Smooth muscle cell (in vitro differentiated cells): ENCODE results near the gene DFFA. TPM values are rescaled to one million over a fixed set of nuclear protein-coding genes. Genes with fewer than 3 reads are reported as not detected.
A peak's percentile ranks its signal among the peaks of the same experiment; 100 is the strongest.
"Not testable (repeated sequence)": the region's sequence is repeated elsewhere in the genome, so short reads cannot be mapped to it uniquely, and the experiment has no call there.

Experiments
- DNase-seq: peaks from one replicate; lab custom pipeline; 2025; ENCODE audit not compliant: unreplicated experiment; lab: John Stamatoyannopoulos, UW
- H2AFZ ChIP-seq: fragments of 200-600 bp; sonication (generic); 2 replicates; pipeline ENCODE4 v1.6.0; 2016; ENCODE audit warnings: antibody characterized with exemption, low read depth, mild to moderate bottlenecking
- H3F3A ChIP-seq: fragments of 200-600 bp; sonication (generic); 2 replicates; pipeline ENCODE4 v1.6.0; 2017; ENCODE audit warnings: antibody characterized with exemption, low read depth
- H3K27ac ChIP-seq: fragments of 200-600 bp; sonication (generic); 2 replicates; pipeline ENCODE4 v1.5.1; 2016; ENCODE audit warnings: low read depth, mild to moderate bottlenecking
- H3K27me3 ChIP-seq: fragments of 200-600 bp; sonication (generic); 2 replicates; pipeline ENCODE4 v1.6.1; 2016; ENCODE audit warnings: low read depth, mild to moderate bottlenecking
- H3K36me3 ChIP-seq: fragments of 200-600 bp; sonication (generic); 2 replicates; pipeline ENCODE4 v1.5.1; 2016; ENCODE audit warnings: low read depth
- H3K4me1 ChIP-seq: fragments of 200-600 bp; sonication (generic); 2 replicates; pipeline ENCODE4 v1.5.1; 2016; ENCODE audit warnings: low read depth
- H3K4me2 ChIP-seq: fragments of 200-600 bp; sonication (generic); 2 replicates; pipeline ENCODE4 v1.6.0; 2016; ENCODE audit warnings: mild to moderate bottlenecking
- H3K4me3 ChIP-seq: fragments of 200-600 bp; sonication (generic); 2 replicates; pipeline ENCODE4 v1.5.1; 2016; ENCODE audit warnings: mild to moderate bottlenecking
- H3K79me2 ChIP-seq: fragments of 200-600 bp; sonication (generic); 2 replicates; pipeline ENCODE4 v1.6.0; 2016; ENCODE audit warnings: low read depth, mild to moderate bottlenecking
- H3K9ac ChIP-seq: fragments of 200-600 bp; sonication (generic); 2 replicates; pipeline ENCODE4 v1.6.0; 2016; ENCODE audit warnings: low read depth
- H3K9me3 ChIP-seq: fragments of 200-600 bp; sonication (generic); replicated peaks from 2 replicates; pipeline ENCODE4 v1.5.1; 2016; ENCODE audit warnings: low read depth
- H4K20me1 ChIP-seq: fragments of 200-600 bp; sonication (generic); 2 replicates; pipeline ENCODE4 v1.6.0; 2016; ENCODE audit warnings: low read depth
- WGBS: methylation state at CpG from one replicate; pipeline ENCODE4 v1.1.7; 2016; ENCODE audit warnings: low lambda C conversion rate; 5-methylcytosine and 5-hydroxymethylcytosine counted together
- polyA plus RNA-seq: library from polyadenylated mRNA; unstranded; fragments of >200 nt; fragmentation: Nextera tagmentation; extraction: Ambion mirVana; gene quantifications from 2 replicates; pipeline ENCODE4 v1.2.1, GENCODE V29; 2016
- total RNA-seq: library from RNA; depleted of rRNA; stranded (reverse); fragments of >200 nt; gene quantifications from 2 replicates; pipeline ENCODE4 v1.2.3, GENCODE V29; 2014
- TF ChIP-seq, protein P1 (sequence below): fragments of 200-600 bp; sonication (generic); IDR thresholded peaks from 2 replicates; pipeline ENCODE4 v1.5.1; 2017; ENCODE audit warnings: borderline replicate concordance, mild to moderate bottlenecking, antibody characterized with exemption; ENCODE audit not compliant: insufficient read depth, poor library complexity, severe bottlenecking

Gene DFFA
- total and polyA plus RNA-seq, 2 experiments from 2014 or later: 27.6 to 30.0 TPM

DNA sequence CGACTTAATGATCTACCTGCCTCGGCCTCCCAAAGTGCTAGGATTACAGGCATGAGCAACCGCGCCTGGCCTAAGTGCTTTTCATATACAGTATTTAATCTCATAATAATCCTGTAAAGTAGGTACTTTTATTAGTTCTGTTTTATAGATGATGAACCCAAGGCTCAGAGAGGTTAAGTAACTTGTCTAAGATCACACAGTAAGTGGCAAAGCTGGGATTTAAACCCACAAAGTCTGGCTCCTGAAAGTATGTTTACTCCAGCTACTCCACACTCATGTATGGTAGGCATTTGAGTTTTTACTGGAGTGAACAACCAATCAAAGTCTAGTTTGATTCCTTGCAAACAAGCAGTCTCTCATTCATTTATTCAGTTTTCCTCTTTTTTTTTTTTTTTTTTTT is 2.3 kb downstream of the DFFA start:
- WGBS: 100% methylated on average over 4 of the region's 4 CpGs
- H3K79me2 ChIP-seq: peaks cover 5% of the 10 kb centered on the region
- no peak overlapping the region for H3K9ac ChIP-seq
- no peaks in the 10 kb centered on the region for H3K9me3 ChIP-seq
- no peaks in the 10 kb centered on the region for H3K27me3 ChIP-seq
- peaks cover 9% of the 10 kb centered on the region for H3K4me1 ChIP-seq
- no peak overlapping the region for H2AFZ ChIP-seq
- H3K36me3 ChIP-seq: no peaks in the 10 kb centered on the region
- H3F3A ChIP-seq: no peaks in the 10 kb centered on the region
- H3K27ac ChIP-seq: no peak overlapping the region
- no peaks in the 10 kb centered on the region for H4K20me1 ChIP-seq
- no peak overlapping the region for H3K4me2 ChIP-seq
- no peak for DNase-seq
- TF ChIP-seq, protein P1, sequence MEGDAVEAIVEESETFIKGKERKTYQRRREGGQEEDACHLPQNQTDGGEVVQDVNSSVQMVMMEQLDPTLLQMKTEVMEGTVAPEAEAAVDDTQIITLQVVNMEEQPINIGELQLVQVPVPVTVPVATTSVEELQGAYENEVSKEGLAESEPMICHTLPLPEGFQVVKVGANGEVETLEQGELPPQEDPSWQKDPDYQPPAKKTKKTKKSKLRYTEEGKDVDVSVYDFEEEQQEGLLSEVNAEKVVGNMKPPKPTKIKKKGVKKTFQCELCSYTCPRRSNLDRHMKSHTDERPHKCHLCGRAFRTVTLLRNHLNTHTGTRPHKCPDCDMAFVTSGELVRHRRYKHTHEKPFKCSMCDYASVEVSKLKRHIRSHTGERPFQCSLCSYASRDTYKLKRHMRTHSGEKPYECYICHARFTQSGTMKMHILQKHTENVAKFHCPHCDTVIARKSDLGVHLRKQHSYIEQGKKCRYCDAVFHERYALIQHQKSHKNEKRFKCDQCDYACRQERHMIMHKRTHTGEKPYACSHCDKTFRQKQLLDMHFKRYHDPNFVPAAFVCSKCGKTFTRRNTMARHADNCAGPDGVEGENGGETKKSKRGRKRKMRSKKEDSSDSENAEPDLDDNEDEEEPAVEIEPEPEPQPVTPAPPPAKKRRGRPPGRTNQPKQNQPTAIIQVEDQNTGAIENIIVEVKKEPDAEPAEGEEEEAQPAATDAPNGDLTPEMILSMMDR: no peak
- H3K4me3 ChIP-seq: no peak overlapping the region

DNA sequence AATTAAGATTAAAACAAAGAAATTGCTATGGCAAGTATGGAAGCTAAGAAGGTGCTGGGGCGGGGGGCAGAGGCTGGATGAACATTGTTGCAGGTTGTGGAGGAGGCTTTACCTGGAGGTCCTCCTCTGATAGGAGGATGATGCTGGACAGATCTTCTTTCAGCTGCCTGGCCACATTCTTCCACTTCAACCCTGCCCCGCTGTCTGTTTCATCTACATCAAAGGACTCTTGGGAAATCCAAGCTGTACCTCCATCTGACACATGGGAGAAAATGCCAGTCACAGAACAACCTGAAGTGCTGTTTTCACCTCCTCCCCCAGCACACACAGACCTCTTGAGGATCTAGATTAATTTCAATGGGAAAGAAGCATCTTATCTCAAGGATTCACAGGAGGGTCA is 5.3 kb downstream of the DFFA start:
- Histone ChIP-seq H3K4me3 (no peak overlapping the region), H3K4me1 (peaks cover 4% of the 10 kb centered on the region), H2AFZ (no peak overlapping the region), H3K4me2 (no peak overlapping the region), H3K36me3 (no peaks in the 10 kb centered on the region), H4K20me1 (no peaks in the 10 kb centered on the region), H3K27ac (no peak overlapping the region), H3K9me3 (no peaks in the 10 kb centered on the region), H3F3A (no peaks in the 10 kb centered on the region), H3K9ac (no peak overlapping the region), H3K79me2 (peaks cover 5% of the 10 kb centered on the region), H3K27me3 (no peaks in the 10 kb centered on the region)
- TF ChIP-seq, protein P1: no peak
- DNase-seq: no peak
- WGBS: 97% methylated on average over 2 of the region's 2 CpGs

DNA sequence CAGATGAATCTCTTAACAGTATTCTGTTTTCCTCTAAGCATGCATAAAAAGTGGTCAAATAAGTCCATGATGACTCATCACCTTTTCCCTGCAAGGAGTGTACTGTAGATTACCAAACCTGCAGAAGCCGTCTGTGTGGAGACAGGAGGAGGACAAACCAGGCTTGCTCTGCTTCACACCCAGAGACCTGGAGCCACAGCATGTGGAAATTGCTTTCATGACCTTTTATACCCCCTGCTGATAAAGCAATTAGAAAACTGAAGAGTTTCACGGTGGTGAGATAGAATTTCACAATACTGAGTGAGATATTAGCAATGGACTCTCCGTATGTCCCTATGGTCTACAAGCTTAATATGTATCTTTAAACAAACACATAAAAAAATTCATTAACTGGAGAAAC is 13.1 kb downstream of the DFFA start:
- no peak for DNase-seq
- Histone ChIP-seq H3K27ac (peak overlapping the region; percentile 22), H3K9ac (no peak overlapping the region), H3F3A (no peaks in the 10 kb centered on the region), H3K4me1 (no peaks in the 10 kb centered on the region), H3K36me3 (no peaks in the 10 kb centered on the region), H3K4me2 (peak overlapping the region; percentile 3), H3K27me3 (no peaks in the 10 kb centered on the region), H3K79me2 (no peaks in the 10 kb centered on the region), H4K20me1 (peaks cover 4% of the 10 kb centered on the region), H2AFZ (no peak overlapping the region), H3K9me3 (no peaks in the 10 kb centered on the region), H3K4me3 (no peak overlapping the region)
- TF ChIP-seq, protein P1: no peak
- 13% methylated on average over 3 of the region's 3 CpGs for WGBS

DNA sequence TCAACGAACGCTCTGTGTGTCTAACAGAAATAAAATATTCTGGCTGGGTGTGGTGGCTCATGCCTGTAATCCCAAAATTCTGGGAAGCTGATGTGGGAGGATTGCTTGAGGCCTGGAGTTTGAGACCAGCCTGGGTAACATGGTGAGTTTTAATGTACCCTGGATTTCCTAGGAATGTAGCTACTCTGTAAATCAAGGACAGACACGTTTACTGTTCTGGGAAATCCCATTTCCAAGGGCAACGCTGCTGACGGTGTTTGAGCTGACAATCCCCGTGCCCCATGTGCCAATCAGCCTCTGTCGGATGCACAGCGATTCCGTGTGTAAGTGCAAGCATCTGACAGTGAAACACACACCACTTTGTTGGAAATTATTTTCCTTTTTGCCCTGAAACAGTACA is 14.5 kb downstream of the DFFA start:
- no peaks in the 10 kb centered on the region for H3K27me3 ChIP-seq
- 63% methylated on average over 9 of the region's 9 CpGs for WGBS
- no peaks in the 10 kb centered on the region for H3K79me2 ChIP-seq
- no peak overlapping the region for H3K4me2 ChIP-seq
- no peak overlapping the region for H3K27ac ChIP-seq
- no peaks in the 10 kb centered on the region for H3K4me1 ChIP-seq
- no peaks in the 10 kb centered on the region for H3K9me3 ChIP-seq
- H4K20me1 ChIP-seq: peaks cover 4% of the 10 kb centered on the region
- no peak overlapping the region for H3K9ac ChIP-seq
- no peaks in the 10 kb centered on the region for H3F3A ChIP-seq
- TF ChIP-seq, protein P1: no peak
- DNase-seq: no peak
- no peak overlapping the region for H2AFZ ChIP-seq
- H3K4me3 ChIP-seq: no peak overlapping the region
- no peaks in the 10 kb centered on the region for H3K36me3 ChIP-seq

DNA sequence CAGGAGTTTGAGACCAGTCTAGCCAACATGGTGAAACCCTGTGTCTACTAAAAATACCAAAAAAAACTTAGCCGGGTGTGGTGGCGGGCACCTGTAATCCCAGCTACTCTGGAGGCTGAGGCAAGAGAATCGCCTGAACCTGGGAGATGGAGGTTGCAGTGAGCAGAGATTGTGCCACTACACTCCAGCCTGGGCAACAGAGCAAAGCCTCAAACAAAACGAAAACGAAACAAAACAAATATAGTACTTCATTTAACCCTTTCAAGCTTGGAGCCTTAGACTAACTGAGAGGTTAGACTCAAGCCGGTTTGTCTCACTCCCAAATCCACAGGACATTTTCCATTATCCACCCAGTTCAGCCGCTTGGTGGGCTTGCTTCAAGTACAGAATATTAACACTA is 14.9 kb downstream of the DFFA start:
- H3K27ac ChIP-seq, H3K9ac ChIP-seq, H3K36me3 ChIP-seq, H2AFZ ChIP-seq, H3K4me1 ChIP-seq, H3K79me2 ChIP-seq, H3F3A ChIP-seq, H3K4me3 ChIP-seq, DNase-seq, H3K9me3 ChIP-seq, H3K27me3 ChIP-seq, H3K4me2 ChIP-seq, H4K20me1 ChIP-seq: not testable (repeated sequence)
- WGBS: 89% methylated on average over 7 of the region's 7 CpGs
